AG20443 (cell line): ENCODE measurements around the gene CTBP1.

Source experiments
- DNase-seq: peaks from one replicate; pipeline ENCODE4 v3.0.0; 2012; ENCODE audit warnings: low spot score, mixed read lengths

The CTBP1 gene

DNA sequence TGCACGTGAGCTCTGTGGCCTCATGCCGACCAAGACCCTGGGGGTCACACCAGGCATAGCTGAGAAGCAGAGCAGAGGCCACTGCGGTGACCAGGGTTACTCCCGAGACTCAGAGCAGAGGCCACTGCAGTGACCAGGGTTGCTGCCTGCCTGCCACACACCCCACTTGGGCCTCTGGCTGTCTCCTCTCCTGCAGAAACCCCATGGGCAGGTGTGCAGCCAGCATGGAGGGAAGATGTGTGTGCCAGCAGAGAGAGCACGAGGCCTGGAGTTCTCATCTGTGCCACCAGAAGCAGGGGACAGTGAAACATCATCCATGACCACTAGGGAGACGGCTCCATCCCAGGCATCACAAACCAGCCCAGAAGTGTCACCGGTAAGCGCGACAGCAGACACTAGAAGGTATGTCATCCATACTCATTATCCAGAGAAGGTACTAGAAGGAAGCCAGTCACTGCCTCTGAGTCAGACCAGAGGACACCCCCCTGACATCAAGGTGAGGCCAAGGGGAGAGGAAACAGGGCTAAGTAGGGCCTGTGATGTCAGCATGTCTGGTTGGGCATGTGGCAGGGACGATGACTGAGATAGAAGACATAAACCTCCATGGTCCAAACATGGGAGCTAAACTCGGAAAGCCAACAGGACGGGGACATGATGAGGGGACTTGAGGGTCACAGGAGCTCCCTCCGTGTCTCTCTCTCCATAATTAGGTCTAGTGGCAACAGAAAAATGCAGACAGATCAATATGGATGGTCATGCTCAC is 52.3 kb downstream of the CTBP1 start:
- DNase-seq: peak; percentile 3

DNA sequence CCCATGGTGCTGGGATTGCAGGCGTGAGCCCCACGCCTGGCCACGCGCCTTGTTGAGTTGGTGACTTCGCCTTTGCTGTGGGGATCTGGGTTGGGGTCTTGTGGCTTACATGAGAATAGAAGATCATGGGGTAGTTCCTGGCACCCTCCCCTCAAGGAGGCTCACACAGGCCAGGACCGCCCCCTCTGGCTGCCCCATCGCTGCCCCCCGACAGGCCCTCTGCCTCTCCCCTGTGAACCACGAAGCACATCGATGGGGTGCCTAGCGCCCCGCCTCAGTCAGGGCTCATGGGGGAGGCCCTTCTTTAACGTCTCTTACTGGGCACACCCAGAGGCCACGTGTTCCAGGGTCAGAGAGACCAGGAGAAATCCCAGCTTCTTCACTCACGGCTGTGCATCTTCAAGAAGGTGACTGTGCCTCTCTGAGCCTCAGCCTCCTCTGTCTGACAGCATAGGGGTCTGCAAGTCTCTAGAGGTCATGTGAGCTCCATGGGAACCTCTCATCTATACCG is 53.0 kb downstream of the CTBP1 start:
- DNase-seq: peak; percentile 4

DNA sequence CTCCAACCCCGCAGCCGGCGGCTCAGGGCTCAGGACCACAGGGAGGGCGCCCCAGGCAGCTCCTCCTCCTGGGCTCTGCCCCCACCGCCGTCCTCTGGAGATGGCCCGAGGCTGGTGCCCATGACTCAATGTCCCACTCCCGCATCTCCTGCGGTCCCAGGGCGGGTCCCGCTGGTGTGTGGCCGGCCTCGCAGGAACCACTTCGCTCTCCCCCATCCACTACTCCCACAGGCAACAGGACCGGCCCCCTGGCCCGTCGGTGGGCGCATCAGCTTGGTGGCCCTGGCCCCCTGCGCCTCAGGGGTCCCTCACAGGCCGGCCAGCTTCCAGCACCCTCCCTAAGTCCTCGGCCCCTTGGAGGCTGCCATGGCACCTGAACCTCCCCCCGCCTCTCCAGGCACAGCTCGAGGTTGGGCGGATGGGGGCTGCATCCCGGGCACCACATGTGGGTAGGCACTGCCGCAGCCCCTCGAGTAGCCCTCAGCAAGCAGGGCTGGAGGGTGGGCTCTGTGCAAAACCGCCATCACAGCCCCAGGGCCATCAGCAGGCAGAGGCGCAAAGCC is 53.7 kb downstream of the CTBP1 start:
- DNase-seq: peak; percentile 2

DNA sequence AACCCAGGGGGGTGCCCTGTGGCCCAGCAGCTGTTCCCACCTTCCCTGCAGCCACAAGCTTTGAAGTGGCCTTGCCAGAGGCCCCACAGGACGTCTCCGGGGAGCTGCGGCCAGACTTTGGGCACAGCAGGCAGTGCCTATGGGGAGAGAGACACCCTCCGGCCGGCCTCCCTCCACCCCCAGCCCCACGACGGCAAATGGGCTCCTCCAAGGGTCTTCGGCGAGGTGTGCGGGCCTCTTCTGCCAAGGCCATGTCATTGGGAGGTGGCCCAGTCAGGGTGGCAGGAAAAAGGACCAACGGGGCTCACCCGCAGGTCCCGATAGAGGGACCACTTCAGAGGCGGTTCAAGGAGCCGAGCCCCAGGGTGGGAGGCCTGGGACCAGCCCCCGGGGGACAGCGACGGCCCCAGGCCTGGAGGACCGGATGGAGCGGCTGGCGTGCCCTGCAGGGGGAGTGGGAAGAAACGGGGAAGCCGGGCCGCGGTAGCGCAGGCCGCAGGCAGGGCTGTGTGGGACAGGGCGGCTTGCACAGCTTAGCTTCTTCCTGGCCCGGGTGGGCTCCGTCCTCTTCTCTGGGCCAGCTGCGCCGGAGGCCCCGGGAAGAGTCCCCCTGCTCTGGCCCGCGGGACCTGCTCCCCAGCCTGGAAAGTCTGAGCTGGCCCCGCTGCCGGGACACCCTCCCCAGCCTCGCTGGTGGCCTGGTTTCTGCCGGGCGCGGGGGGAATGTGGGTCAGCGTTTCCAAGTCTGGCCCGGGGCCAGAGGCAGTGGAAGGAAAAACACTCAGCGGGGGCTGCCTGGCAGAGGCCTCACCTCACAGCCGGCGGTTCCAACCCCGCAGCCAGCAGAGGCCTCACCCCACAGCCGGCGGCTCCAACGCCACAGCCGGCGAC is 54.7 kb downstream of the CTBP1 start:
- peak; percentile 59 for DNase-seq

DNA sequence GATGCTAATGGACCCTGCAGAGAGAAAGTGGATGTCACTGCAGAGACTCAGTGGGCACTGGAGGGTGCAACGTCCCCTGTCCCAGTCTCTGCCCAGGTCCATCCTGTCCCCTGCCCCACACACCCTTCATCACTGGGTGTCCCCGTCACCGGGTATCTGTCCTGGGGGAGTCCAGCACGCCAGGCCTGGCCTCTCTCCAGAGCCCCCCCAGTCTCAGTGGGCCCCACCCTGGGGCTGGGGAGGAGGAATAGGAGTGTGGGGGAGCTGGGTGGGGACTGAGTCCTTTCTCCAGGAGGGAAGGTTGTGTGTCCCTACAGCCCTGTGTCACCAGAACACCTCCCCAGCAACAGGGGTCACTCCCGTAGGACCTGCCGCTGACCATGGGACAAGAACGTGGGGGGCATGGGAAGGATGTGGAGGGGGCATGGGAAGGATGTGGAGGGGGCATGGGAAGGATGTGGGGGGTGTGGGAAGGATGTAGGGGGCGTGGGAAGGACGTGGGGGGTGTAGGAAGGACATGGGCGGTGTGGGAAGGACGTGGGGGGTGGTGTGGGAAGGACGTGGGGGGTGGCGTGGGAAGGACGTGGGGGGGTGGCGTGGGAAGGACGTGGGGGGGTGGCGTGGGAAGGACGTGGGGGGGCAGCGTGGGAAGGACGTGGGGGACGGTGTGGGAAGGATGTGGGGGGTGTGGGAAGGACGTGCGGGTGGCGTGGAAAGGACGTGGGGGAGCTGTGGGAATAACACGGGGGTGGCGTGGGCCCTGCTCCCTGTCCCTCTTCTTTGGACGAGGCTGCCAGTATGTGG is 55.5 kb downstream of the CTBP1 start:
- no peak for DNase-seq

DNA sequence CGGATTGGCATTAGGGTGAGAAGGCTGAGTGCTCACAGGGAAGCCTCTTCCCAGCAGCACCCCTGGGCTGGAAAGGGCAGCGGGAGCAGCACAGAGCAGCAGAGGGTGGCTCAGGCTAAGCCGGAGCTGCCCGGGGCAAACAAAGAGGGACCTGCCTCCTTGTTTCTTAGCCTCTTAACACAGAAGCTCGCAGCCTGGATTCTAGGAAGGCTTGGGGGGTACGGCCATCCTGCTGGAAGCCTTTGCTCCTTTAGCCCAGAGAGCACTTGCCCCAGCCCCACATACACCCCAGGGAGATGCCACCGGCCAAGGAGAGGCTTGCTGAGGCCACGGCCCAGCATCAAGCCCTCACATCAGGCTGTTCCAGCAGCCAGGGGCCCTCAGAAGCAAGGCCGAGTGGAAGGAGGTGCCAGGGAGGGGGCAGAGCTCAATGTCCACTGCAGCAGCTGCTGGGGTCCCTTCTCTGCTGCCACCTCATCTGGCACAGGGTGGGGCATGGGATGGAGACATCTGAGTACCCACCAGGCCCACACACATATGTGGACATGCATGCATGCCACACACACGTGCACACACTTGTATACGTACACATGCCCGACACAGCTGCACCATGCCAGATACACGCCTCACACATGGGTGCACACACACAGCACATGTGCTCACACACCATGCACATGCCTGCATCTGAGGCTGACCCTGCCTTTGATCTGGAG is 56.3 kb downstream of the CTBP1 start:
- peak; percentile 71 for DNase-seq

DNA sequence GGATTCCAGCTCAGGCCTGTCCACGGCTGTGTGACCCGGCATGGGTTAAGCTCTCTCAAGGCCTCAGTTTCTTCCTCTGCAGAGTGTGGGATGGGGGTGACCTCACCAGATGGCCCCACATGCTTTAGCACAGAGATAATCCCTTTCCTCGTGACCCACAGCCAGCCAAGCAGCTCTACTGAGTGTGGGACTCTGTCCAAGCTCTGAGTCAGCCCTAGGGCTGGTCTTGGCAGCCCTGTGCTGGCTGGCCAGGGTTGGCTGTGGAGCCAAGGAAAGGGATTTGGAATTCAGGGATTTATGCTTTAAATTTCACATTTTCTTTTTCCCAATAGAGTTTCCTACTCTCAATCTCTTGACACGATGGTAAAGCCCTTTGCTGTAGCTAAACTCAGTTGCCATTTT is 56.8 kb downstream of the CTBP1 start:
- peak; percentile 97 for DNase-seq

DNA sequence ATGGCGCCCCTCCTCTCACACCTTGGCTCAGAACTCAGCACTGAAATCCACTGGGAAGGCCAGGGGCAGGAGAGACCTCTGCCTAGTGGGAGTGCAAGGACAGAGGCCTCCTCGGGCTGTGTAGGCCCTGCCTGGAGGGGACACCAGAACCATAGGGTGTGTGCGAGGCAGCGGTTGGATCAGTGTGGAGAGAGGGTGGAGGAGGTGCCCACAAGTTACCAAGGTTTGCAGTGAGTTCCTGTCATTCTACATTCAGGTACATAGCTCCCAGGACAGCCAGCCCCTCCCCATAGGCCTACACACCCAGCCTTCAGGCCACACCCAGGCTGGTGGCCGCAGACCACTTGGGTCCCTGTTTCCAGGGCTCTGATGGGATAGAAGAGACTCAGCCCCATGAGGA is 57.3 kb downstream of the CTBP1 start:
- DNase-seq: no peak

DNA sequence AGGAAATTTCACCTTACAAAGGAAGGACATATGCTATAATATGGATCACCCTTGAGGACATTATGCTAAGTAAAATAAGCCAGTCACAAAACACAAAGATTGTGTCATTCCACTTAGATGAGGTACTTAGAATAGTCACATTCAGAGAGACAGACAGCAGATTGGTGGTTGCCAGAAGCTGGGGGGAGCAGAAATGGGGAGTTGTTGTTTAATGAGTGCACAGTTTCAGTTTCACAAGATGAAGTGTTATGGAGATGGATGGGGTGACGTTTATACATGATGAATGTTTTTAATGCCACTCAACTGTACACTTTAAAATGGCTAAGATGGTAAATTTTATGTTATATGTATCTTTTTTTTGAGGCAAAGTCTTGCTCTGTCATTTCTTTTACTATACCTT is 61.7 kb downstream of the CTBP1 start:
- no peak for DNase-seq

DNA sequence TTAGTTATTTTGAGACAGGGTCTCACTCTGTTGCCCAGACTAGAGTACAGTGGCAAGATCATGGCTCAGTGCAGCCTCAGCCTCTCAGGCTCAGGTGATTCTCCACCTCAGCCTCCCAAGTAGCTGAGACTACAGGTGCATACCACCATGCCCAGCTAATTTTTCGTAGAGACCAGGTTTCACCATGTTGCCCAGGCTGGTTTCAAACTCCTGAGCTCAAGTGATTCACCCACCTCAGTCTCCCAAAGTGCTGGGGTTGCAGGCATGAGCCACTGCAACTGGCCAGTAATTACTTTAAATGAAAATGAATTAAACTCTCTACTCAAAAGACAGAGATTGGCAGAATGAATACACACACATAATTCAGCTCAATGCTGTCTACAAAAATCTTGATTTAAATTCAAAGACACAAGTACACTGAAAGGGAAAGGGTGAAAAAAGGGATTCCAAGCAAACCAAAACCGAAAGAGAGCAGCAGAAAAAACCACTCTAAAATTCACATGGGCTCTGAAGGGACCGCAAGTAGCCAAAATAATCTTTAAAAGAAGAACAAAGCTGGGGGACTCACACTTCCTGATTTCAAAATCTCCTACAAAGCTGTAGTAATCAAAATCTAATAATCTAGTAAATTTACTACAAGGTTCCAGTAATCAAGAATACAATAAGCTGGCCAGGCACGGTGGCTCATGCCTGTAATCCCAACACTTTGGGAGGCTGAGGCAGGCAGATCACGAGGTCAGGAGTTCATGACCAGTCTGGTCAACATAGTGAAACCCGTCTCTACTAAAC is 64.8 kb downstream of the CTBP1 start:
- DNase-seq: no peak

DNA sequence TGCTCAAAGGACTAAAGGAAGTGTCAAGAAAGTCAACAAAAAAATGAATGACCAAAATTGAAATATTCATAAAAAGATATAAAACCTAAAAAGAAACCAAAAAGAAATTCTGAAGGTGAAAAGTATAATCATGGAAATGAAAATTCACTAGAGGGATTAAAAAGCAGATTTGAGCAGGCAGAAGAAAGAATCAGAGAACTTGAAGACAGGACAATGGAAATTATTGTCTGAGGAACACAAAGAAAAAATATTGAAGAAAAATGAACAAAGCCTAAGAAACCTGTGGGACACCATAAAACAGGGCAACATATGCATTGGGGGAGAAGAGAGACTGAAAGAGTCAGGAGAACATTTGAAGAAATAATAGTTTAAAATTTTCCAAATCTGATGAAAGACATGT is 66.6 kb downstream of the CTBP1 start:
- DNase-seq: no peak

DNA sequence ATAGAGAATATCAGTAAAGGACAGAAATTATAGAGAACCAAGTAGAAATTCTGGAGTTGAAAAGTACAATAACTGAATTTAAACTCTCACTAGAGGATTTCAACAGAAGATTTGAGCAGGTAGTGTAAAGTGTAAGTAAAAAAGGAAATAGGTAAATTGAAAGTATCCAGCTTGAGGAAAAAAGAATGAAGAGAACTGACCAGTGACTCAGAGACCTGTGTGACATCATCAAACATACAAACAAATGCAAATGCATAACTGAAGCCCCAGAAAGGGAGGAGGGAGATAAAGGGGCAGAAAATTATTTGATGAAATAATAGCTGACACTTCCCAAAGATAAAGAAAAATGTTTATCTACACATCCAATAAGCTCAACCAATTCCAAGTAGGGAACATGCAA is 68.3 kb downstream of the CTBP1 start:
- DNase-seq: no peak

DNA sequence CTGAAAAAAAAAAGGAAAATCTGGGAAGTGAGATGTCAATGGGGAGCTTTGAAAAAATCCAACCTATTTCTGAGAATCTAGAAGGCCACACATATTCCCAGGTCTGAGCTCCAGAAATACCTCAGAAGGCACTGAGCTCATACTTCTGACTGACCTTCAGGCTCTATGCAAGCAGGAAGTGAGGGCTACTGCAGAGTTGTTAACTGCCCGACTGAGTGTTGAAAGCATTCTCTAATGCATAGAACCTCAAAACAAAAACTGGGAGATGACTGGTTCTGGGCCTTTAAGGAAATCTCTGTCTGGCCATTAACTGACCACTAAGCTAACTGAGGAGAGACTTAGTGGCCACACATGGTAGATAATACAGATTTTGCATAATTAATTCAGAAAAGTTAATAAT is 69.0 kb downstream of the CTBP1 start:
- no peak for DNase-seq

DNA sequence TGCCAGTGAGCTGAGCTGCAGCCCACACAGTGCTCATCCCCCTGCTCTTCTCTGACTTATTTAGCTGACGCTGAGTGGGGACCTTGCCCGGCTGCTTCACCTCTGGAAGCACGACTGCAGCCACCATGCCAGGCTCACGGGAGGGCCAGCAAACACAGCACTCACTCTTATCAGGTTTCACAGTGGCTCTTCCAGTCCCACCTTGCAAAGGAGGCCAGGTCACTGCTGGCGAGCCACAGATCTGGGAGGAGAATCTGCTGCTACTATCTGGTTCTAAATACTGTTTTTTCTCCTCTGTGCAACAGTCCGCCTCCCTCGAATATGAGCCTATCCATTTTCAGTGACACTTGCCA is 69.9 kb downstream of the CTBP1 start:
- DNase-seq: no peak

DNA sequence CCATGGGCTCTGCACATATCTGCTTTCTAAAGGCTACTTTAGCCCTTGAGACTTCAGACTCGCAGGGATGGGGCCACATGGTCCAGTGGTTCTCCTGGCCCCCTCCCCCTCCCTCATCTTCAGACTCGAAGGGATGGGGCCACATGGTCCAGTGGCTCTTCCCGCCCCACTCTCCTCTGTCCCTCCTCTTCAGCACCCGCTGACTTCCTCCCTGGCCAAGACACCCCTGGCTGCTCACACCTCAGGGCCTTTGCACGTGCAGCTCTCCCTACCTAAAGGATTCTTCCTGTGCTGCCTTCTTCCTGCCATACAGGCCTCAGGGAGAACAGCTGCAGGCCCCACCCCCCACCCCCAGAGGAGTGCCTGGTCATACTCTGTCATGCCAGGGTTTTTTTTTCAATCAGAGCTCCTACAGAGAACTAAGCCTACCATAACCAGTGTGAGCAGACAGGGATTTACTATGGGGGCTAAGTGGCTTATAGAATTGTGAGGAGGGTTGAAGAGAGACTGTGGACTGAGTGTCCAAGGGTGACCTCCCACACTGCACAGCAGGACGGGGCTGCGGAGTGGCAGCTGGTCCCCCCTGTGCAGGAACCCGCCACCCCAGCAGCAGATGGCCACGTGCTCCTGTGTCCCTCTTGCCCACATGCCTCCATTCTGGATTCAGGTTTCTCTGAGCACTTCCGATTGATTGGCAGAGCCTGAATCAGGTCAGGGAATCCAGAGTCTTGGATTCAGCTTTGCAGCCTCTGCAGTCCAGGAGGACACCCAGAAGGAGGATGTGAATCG is 70.4 kb downstream of the CTBP1 start:
- DNase-seq: no peak

DNA sequence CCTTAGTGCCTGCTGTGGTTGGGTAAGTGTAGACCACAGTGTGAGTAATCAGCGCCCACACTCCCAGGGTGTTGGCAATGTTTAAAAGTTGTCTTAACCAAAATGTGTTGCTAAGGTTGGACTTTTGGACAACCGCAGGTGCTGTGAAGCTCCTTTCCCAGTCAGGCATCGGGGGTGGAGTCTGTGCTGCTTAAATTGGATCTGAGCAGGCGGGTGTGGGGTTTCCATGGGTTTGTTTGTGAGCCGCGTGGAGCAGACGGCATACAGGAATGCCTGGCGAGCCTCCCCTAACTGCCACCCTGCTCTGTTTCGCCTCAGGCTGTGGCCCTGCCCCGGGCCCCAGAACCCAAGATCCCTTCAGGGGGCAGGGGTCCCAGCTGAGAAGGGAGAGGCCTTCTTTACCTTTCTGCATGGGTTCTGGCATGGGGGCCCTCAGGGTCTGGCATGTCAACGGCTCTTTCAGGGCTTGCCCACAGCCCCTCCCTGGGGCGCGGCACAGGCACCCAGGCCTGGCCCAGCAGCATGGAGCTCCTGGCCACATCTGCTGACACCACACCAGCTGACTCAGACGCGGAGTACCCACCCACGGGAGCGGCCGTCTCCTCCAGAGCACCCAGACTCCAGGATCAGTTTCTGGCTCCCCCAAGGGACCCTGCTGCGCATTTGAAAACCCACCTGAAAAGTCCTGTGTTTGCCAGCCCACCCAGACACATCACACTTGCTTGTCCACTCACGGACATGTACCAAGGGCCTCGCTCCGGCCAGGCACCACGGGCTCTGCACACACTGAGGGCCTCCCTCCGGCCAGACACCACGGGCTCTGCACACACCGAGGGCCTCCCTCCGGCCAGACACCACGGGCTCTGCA is 71.4 kb downstream of the CTBP1 start:
- peak; percentile 68 for DNase-seq

DNA sequence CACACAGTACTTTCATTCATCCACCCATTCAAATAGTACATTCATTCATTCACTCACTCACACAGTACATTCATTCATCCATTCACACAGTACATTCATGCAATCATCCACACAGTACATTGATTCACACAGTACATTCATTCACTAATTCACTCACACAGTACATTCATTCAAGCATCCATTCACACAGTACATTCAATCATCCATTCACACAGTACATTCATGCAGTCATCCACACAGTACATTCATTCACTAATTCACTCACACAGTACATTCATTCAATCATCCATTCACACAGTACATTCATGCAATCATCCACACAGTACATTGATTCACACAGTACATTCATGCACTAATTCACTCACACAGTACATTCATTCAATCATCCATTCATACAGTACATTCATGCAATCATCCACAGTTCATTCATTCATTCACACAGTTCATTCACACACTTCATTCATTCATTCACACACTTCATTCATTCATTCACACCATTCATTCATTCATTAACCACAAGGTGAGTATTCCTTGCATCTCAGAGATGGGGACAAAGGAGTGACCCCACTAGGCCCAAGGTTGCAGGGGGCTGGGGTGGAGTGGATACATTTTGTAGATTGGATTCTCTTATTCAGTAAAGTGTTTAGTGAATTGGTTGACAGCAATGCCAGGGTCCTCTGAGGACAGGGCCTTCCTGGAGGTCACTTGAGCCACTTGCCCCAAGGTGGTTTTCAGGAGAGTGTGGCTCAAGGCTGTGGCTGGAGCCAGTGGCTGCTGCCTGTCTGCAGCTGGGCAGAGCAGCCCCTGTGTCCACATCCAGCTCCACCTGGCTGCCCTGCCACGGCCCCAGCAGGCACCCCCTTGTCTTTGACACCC is 72.3 kb downstream of the CTBP1 start:
- no peak for DNase-seq
